B cell (primary cell): Measurements from ENCODE around the gene PPP1R11. TPM values are rescaled to one million over a fixed set of nuclear protein-coding genes. Genes with fewer than 3 reads are reported as not detected.
"Not testable (repeated sequence)": the region's sequence is repeated elsewhere in the genome, so short reads cannot be mapped to it uniquely, and the experiment has no call there.

Experiments
- ATAC-seq: fragments of 200-7000 bp; cut with Tn5 transposase; one replicate; pipeline ENCODE4 v1.10.0; 2021; ENCODE audit warnings: low read depth, mild to moderate bottlenecking, moderate number of reproducible peaks, moderate library complexity
- CTCF ChIA-PET: fragments of 350-600 bp; sonication (Branson Sonifier 250); formaldehyde crosslinking; loops from one replicate; lab custom pipeline; 2021; ENCODE audit warnings: antibody characterized with exemption, inconsistent platforms; lab: Charles Lee
- POLR2A ChIA-PET: fragments of 350-600 bp; sonication (Branson Sonifier 250); formaldehyde crosslinking; loops from one replicate; lab custom pipeline; 2021; ENCODE audit warnings: antibody characterized with exemption; lab: Charles Lee
- DNase-seq: peaks from one replicate; pipeline ENCODE4 v3.0.0; 2013
- H2AFZ ChIP-seq: 2 replicates; pipeline ENCODE4 v1.6.1; 2012; ENCODE audit warnings: mild to moderate bottlenecking, low read depth, low read length; ENCODE audit not compliant: insufficient read depth, poor library complexity, severe bottlenecking
- H3K27ac ChIP-seq, 2 donors: 1 replicate in 1 of 2; 2 replicates in 1 of 2; pipeline ENCODE4 v1.5.1; 2012 to 2013; ENCODE audit warnings: low read length in 2 of 2, mild to moderate bottlenecking in 2 of 2, moderate library complexity in 1 of 2
- H3K27me3 ChIP-seq, 4 experiments: fragments of 200-600 bp in 1 of 4; sonication (generic) in 1 of 4; replicated peaks in 1 of 4; 1 replicate in 2 of 4; 2 replicates in 2 of 4; pipeline versions ENCODE4 v1.6.1 to v1.7.0; 2013 to 2016; ENCODE audit warnings: low read length in 3 of 4, mild to moderate bottlenecking in 2 of 4, mixed read lengths in 1 of 4, moderate library complexity in 1 of 4; ENCODE audit not compliant: insufficient read depth in 4 of 4, control insufficient read depth in 3 of 4; ENCODE audit errors: control extremely low read depth in 1 of 4
- H3K36me3 ChIP-seq, 2 experiments: replicated peaks in 1 of 2; 1 replicate in 1 of 2; 2 replicates in 1 of 2; pipeline versions ENCODE4 v1.6.1 to v1.7.1; 2013; ENCODE audit warnings: low read length in 1 of 2; ENCODE audit not compliant: insufficient read depth in 2 of 2, control insufficient read depth in 1 of 2; ENCODE audit errors: control extremely low read depth in 1 of 2, extremely low read depth in 1 of 2
- H3K4me1 ChIP-seq, 2 donors: fragments of 200-600 bp in 1 of 2; sonication (generic) in 1 of 2; 1 replicate in 1 of 2; 2 replicates in 1 of 2; pipeline versions ENCODE4 v1.5.1 to v1.6.1; 2013 to 2017; ENCODE audit warnings: low read length in 2 of 2; ENCODE audit not compliant: control insufficient read depth in 2 of 2, insufficient read depth in 2 of 2
- H3K4me2 ChIP-seq: replicated peaks from 2 replicates; pipeline ENCODE3; 2012; ENCODE audit warnings: mild to moderate bottlenecking, low read depth, low read length; ENCODE audit not compliant: poor library complexity, severe bottlenecking
- H3K4me3 ChIP-seq, 5 experiments: fragments of 200-600 bp in 1 of 5; sonication (generic) in 1 of 5; 1 replicate in 3 of 5; 2 replicates in 2 of 5; pipeline versions ENCODE4 v1.5.1 to v1.7.0; 2011 to 2016; ENCODE audit warnings: low read length in 4 of 5, mild to moderate bottlenecking in 4 of 5, low read depth in 2 of 5, control low read depth in 1 of 5, moderate library complexity in 1 of 5; ENCODE audit not compliant: insufficient read depth in 1 of 5; ENCODE audit errors: control extremely low read depth in 1 of 5, extremely low read depth in 1 of 5
- H3K79me2 ChIP-seq: fragments of 200-600 bp; sonication (generic); one replicate; pipeline ENCODE4 v1.6.0; 2016; ENCODE audit warnings: low read length; ENCODE audit not compliant: control insufficient read depth, insufficient read depth
- H3K9ac ChIP-seq: fragments of 200-600 bp; sonication (generic); 2 replicates; pipeline ENCODE4 v1.6.1; 2017; ENCODE audit warnings: mild to moderate bottlenecking, low read length, moderate library complexity
- H3K9me3 ChIP-seq, 3 donors: one replicate each; pipeline versions ENCODE4 v1.6.1 to v1.7.1; 2013; ENCODE audit warnings: low read length in 2 of 3; ENCODE audit not compliant: control insufficient read depth in 2 of 3, insufficient read depth in 1 of 3; ENCODE audit errors: control extremely low read depth in 1 of 3
- H4K20me1 ChIP-seq: 2 replicates; pipeline ENCODE4 v1.6.0; 2012; ENCODE audit warnings: mild to moderate bottlenecking, low read length; ENCODE audit not compliant: insufficient read depth, control insufficient read depth, poor library complexity, severe bottlenecking
- H3K27ac Mint-ChIP-seq: one replicate; pipeline ENCODE4 v1.8.0; 2021; ENCODE audit warnings: mixed read lengths
- H3K27me3 Mint-ChIP-seq: one replicate; pipeline ENCODE4 v1.8.0; 2021; ENCODE audit warnings: mixed read lengths
- H3K4me1 Mint-ChIP-seq: one replicate; pipeline ENCODE4 v1.8.0; 2021; ENCODE audit warnings: mixed read lengths
- H3K4me3 Mint-ChIP-seq: one replicate; pipeline ENCODE4 v1.8.0; 2021; ENCODE audit warnings: mixed read lengths
- H3K9me3 Mint-ChIP-seq: one replicate; pipeline ENCODE4 v1.8.0; 2022; ENCODE audit warnings: mixed read lengths; ENCODE audit not compliant: insufficient read depth
- CTCF ChIP-seq: fragments of 200-600 bp; IDR thresholded peaks from one replicate; pipeline ENCODE4 v1.8.0; 2022; ENCODE audit warnings: antibody characterized with exemption, mild to moderate bottlenecking
- EZH2 ChIP-seq: IDR thresholded peaks from 2 replicates; pipeline ENCODE4 v1.6.1; 2012; ENCODE audit warnings: borderline replicate concordance, low read depth, mild to moderate bottlenecking, moderate library complexity, low read length; ENCODE audit not compliant: insufficient read depth, poor library complexity, severe bottlenecking
- WGBS: methylation state at CpG from one replicate; pipeline ENCODE4 v1.1.5; 2013; ENCODE audit warnings: missing lambda C conversion rate; ENCODE audit not compliant: insufficient coverage; 5-methylcytosine and 5-hydroxymethylcytosine counted together
- intact Hi-C: fragments of 100-400 bp; cut with micrococcal nuclease; formaldehyde crosslinking; loops from one replicate; pipeline ENCODE4 v1.10.0; 2022
- polyA plus RNA-seq: library from polyadenylated mRNA; depleted of rRNA; stranded (reverse); fragments of >200 nt; gene quantifications from 2 replicates; pipeline ENCODE4 v1.2.3, GENCODE V29; 2012
- total RNA-seq, 2 donors: library from RNA; stranded (reverse); fragments of 120-200 nt in 1 of 2; gene quantifications; 1 replicate in 1 of 2; 2 replicates in 1 of 2; pipeline versions ENCODE4 v1.2.3 to v1.2.4, GENCODE V29; 2013 to 2022

Gene PPP1R11
- total and polyA plus RNA-seq, 2 donors (not counting 1 experiment from before 2014, with no cell fraction given) = 44.8 to 47.8 TPM

- Histone ChIP-seq H3K4me1 (peaks cover 7 to 14% of the 10 kb centered on the region in 2 donors), H3K4me3 (no peak overlapping the region), H2AFZ (no peak overlapping the region), H3K9ac (no peak overlapping the region), H3K9me3 (no peaks in the 10 kb centered on the region), H3K27ac (no peak overlapping the region), H3K79me2 (no peaks in the 10 kb centered on the region), H3K4me2 (no peak overlapping the region), H3K27me3 (no peaks in the 10 kb centered on the region), H3K36me3 (no peaks in the 10 kb centered on the region), H4K20me1 (no peaks in the 10 kb centered on the region)
- ATAC-seq (no peak), DNase-seq (no peak)
- no peaks in the 10 kb centered on the region for H3K9me3 Mint-ChIP-seq
- CTCF ChIA-PET = interaction anchor here (0.7 to 1.2 kb wide), 2 partner anchors 10 to 1913 kb away, joined by 3 read pairs; no protein-coding TSS in a partner anchor
- POLR2A ChIA-PET = no interaction called here
- H3K4me1 Mint-ChIP-seq = peaks cover 10% of the 10 kb centered on the region
- intact Hi-C loops = no loop called here
- no peak overlapping the region for H3K27ac Mint-ChIP-seq
- no CpG with 5 or more reads among the region's 3 CpGs for WGBS
- TF ChIP-seq CTCF (no peak), EZH2 (no peak)
- no peaks in the 10 kb centered on the region for H3K27me3 Mint-ChIP-seq
- no peak overlapping the region for H3K4me3 Mint-ChIP-seq
These were observed 44.8 kb upstream of the PPP1R11 start for GRCh38 chr6:30022189-30022588.

GRCh38 chr6:30022712-30023111 lies 44.3 kb upstream of the PPP1R11 start:
- H3K9ac ChIP-seq, H3K36me3 ChIP-seq, intact Hi-C loops, H3K27ac Mint-ChIP-seq, H3K4me2 ChIP-seq, ATAC-seq, H3K9me3 ChIP-seq, H3K27me3 Mint-ChIP-seq, DNase-seq, H2AFZ ChIP-seq, H3K9me3 Mint-ChIP-seq, H3K4me3 Mint-ChIP-seq, H3K79me2 ChIP-seq, H3K27ac ChIP-seq, H3K4me3 ChIP-seq, H3K4me1 Mint-ChIP-seq, H3K27me3 ChIP-seq, H4K20me1 ChIP-seq, POLR2A ChIA-PET: not testable (repeated sequence)
- CTCF ChIA-PET = interaction anchor here (1.2 kb wide), 2 partner anchors 9 to 388 kb away, joined by 3 read pairs; no protein-coding TSS in a partner anchor
- H3K4me1 ChIP-seq = peaks cover 7 to 14% of the 10 kb centered on the region in 2 donors
